Measurements from ENCODE around the gene MRPS14.

The MRPS14 gene

DNA sequence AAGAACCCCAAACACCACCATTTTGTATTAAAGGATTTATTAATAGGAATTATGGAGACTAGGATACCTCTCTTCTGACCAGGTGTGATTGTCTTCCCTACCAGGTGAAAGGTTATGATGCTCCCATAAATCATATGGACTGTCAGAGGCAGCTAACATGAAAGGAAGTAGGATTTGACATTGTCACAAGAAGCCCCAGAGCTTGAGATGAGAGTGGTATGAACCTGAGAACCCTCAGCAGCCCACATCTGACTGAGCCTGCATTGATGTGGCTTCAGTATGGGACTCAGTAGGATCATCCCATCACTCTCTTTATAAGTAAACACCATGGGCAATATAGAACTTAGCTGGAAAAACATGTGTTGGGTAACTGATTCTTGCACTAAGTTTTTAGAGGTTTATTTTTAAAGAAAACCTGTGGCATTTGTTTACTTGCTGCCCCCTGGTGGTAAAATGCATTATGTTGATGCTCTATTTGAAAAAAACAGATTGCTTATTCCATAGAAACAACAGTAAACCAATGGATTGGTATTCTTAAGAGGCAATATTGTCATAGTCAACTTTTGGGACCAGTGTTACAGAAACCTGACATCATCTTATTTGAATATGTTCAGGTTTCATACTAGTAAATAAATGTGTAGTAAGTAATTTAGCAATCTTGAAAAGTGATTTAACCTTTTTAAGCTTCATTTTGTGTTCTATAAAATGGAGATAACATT, 40.1 kb downstream of the MRPS14 start:
- no peak for DNase-seq

DNA sequence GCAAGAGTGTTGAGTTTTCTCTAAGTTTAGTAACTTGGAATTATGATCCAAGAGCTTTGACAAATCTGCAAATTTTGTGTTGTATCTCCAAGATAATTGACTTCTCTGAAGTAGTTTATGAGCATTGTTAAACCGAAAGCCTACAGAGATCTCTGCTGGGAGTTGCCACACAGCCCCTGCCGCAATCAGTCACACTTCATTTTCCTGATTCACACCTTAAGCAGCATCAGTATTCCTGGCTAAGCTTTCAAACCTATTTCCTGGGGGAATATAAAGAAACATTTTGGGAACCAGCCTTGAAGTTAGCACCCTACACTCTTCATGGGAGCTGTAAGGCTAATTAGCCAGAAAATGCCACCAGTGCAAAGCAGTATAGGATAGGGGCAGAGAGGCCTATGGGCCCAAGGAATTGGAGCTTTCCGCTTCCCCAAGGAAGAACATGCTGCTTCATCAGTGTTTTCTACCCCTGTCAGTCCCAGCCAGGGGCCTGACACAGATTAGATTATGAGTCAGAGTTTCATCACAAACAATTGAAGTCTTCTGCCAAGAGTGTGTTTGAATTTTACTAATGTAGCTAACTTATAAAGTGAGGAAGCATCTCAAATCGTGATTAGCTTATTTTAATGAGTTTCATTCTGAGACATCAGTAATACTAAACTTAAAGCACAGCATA, 46.7 kb downstream of the MRPS14 start:
- DNase-seq, result no peak

DNA sequence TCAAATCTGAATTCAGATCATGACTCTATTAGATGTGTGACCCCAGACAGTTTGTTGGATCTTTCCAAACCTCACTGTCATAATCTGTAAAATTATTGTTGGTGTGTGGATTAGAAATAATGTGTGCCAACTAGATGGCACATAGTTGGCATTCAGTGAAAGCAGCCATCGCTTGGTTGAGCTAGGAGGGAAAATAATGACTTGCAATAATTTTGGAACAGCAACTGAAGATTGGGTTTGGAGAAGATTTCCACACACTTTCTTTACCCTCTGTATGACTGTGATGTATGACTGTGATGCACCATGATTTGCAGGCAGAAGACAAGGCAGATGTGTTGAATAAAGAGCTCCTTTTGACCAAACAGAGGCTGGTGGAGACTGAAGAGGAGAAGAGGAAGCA, 47.5 kb downstream of the MRPS14 start:
- no peak for DNase-seq

DNA sequence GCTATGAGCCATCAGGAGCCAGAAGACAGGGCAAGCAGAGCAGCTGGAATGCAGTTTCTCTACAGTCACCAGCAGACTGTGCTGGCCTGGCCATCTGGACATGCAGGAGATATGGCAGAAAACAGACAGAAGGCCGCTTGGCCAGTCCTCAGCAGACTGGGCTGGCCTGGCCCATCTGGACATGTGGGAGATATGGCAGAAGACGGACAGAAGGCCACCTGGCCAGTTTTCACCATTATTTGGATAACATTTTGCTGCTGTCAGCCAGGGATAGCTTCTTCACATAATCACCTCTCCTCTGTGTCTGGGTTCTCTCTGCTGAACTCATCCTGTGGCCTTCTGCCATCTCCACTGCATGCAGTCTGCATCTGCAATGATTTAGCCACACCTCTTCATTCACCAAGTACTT, 48.5 kb downstream of the MRPS14 start:
- DNase-seq, result no peak

DNA sequence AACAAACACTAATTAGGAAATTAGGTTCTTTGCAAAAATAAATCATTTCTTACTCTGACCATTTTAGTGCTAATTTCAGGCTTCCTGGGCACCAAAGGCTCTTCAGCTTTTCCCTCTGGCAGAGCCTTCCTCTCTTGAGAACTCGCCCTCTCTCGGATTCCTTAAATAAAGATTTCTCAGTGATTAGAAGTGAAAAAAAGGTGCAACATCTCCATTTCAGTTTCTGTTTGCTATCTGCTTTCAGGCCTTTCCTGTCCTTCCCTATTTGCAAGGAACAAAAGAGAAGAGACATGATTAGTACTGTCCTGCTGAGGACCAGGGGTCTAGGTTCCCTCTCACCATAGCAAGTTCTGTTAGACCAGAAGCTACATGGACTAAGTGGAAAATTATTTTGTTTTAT, 51.3 kb downstream of the MRPS14 start:
- no peak for DNase-seq

DNA sequence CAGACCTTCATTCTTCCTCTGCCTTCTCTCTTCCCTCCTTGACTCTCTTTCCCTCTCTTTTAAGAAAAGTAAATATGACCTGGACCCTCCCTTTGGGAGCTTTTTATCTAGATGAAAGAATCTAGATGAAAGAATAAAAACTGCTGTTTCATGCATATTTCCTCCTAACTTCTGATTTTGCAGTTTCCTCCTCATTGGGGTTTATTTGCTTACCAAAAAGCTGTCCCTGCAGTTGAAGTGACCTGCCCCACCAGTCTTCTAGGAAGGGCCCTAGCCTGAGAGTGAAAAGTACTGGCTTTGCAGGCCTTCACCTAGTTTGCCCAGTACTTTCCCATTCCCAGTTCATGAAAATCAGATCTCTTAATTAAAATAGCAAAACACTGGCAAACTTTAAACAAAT, 51.8 kb downstream of the MRPS14 start:
- no peak for DNase-seq

DNA sequence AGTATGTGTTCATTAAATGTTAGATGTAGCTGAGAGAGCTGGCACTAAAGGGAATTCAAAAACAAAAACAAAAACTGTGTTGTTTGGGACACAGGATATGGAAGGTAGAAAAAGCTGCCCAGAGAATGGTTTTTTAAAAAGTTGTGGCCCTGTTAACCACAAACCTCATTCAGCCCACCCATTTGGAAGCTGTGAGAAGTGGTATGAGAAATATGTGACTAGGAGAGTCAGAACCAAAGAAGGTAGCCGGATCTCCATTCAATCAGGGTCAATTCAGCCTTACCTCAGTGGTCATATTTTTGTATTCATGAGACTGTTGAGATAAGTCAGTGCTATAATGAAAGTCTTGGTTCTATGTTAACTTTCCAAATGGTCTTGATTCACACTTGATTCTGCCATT, 53.2 kb downstream of the MRPS14 start:
- no peak for DNase-seq

DNA sequence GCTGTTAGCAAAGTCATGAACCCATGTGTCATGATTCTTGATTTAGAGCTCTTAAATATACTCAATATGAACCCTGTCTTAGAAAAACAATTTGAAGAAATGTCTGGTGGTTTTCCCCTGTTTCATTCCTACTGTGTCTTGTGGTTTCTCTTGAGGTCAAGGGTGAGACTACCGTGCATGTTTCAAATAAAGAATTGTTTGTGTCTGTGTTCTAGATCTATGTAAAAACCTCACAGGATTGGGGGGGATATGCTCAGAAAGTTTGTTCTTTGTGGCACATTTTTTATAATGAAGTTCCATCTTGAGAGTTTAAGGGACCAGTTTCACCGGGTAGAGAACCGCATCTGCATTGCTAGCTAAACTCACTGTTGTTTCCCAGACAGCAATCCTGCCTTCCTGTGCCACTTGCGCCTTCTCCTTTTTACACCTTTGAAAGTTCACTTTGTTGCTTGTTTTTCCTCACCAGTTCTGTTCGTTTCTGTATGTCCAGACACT, 54.4 kb downstream of the MRPS14 start:
- peak; percentile 17 for DNase-seq

DNA sequence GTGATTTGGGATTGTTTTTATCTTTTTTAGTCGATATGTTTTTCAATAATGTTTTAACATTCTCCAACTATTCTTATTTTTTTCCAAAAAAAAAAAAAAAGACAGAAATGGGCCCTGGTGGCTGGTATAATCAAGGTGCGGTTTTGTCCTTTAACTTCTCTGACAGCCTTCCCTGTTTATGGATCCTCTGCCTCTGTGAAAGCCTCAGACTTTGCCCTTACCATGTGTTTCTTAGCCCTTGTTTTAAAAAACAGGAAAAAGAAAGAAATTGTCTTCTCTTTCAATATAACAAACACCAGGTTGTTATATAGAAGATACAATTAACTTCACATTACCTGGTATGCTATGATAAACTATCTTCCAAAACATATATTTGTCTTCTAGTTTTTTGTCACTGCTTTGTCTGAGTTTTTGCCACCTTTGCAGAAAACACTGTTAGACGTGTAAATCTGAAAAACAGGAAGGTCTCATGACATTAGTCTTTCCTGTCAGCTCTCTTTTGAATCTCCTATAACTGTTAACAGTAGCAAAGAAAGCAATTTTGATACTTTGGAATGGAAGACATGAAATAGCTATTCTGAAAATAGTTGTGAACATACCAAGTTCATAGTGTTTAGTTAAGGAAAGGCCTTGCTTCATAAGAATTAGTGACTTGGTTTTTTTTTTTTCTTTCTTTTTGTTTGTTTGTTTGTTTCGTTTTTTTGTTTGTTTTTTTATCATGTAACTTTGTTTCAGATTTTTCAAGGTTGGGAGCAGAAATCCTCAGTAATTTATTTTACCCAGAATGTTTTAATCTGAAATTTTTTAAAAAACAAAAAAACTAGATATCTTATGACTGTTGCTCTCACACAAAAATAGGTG, 55.1 kb downstream of the MRPS14 start:
- no peak for DNase-seq

DNA sequence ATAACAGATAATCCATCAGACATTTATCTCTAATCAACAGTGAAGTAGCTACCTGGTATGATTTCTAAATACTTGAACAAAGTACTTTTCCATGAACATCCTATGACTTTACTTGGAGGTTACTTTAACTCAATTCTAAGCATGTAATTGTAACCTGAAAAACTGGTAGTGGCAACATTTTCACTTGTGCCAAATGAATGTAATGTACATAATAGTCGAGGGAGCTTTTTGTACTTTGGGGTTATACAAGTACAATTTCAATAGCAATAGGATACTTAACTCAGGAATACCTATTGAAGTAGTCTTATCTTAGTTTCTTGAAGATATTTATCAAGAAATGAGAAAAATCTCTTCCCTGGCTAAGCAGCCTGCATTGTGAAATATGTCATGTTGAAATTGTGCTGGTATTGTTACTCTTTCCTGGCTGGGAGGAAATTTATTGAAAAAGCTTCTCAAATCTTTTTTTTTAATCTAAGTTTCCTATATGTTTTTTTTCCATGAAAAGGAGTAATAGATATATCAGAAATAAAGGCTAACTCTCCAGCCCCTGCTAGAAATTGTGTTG, 57.1 kb downstream of the MRPS14 start:
- no peak for DNase-seq

DNA sequence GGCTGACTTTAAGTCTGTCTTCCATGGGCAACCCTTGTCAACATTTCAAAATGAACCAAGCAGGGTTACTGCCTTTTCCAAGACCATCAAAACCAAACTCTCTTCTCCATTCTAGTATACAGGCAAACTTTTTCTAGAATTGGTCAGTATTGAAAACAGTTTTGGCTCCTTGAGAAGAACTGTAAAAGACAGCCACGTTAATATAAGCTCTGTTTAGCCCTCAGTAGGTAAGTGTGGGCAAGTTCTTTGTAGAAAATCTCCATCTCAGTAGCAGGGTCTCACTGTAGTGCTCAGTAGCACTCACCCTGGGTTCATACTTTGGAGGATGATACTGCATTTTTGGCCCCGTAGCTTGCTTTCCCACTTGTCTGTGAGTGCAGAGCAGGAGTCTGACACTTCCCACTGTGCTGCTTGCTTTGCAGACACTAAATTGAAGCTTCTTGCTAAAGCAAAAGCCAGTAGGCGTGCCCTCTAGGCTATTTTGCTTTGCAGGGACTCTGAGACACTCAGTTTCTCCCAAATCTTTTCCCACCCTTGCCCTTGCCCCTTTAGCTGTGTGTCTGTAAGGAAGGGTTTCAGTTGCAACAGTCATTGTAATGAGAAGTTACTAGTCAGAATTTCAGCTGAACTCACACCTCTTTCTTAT, 57.7 kb downstream of the MRPS14 start:
- DNase-seq, result peak; percentile 18

DNA sequence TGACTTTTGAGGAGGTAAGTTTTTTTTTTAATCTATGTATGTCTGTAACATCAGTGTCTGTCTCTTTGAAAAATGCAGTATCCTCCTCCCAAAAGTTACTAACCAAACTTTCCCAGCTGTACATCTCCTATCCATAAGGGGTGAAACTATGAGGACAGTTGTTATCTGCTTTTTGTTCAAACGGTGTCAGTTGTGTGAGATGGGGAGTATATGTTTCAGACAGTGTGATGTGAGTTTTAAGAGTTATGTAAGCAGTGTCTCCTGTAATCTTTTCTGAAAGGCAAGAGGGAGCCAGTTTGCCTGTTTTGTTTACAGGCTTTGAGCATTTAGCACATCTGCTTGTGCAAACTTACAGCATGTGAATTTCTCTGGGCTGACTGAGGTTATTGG, 58.3 kb downstream of the MRPS14 start:
- peak; percentile 19 for DNase-seq

DNA sequence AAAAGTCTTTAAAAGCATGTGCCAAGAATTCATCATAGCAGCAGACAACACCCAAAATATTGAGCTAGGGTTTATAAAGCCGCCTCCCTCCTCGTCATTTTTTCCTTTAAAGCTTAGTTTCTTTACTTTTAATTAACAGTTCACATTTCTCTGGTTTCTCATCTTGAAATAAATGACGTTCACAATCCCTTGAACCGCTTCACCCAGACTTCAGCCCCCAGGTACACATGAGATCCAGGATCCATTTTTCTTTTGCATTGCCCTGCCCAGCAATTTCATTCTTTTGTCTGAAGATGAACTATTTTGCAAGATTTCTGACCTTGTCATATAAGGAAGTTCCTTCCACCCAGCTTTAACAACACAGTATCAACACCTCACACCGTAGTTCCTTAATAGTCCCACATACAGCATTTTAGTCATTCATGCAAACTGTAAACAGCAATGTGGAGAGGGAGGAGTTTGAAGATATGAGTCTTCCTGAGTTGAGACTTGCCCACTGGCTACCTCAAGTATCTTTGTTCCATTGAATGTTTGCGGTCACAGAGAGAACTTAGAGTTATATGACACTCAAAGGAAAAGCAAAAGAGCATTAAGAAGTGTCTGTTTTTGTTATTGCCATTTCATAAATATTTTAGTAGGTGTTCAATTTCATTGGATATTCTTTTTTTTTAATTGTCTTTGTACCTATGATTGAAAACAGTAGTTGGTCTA, 58.8 kb downstream of the MRPS14 start:
- peak; percentile 14 for DNase-seq

DNA sequence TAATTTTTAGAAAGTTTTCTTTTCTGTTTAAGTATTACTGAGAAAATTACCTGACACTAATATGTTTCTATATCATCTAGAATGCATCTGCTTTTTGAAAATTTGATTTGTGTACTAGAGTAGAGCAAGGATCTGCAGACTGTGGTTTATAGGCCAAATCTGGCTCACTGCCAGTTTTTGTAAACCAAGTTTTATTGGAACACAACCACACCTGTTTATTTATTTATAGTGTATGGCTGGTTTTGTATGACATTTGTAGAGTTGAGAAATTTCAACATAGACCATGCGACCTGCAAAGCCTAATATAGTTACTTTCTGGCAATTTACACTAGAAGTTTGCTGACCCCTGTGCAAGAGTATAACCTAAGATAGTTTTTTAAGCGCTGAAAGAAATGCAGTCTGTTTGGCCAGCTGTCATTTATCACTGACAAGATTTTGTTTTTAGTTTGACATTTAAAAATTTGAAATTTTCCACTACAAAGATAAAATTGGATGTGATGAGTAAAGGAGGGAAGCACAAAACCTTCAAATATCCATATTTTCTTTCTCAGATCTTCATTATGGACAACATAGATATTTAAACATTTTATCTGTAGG, 59.6 kb downstream of the MRPS14 start:
- DNase-seq, result no peak
